Fibroblast of mammary gland (primary cell): ENCODE results near the gene BCR.

Experiments
- DNase-seq: peaks from one replicate; pipeline ENCODE4 v3.0.0-alpha.2; 2010; ENCODE audit warnings: low read depth
- H3K4me3 ChIP-seq: 2 replicates; pipeline ENCODE4 v1.5.1; 2011; ENCODE audit warnings: low read depth, mild to moderate bottlenecking, low read length, moderate library complexity; ENCODE audit not compliant: control insufficient read depth
- CTCF ChIP-seq: conservative IDR thresholded peaks from 2 replicates; pipeline ENCODE4 v1.5.1; 2011; ENCODE audit warnings: low read depth, low read length, inconsistent platforms; ENCODE audit not compliant: control insufficient read depth, insufficient read depth

The BCR gene

GRCh38 chr22:23175817-23176644 is 4.3 kb upstream of the BCR start:
- DNase-seq: no peak
- TF ChIP-seq CTCF: no peak
- no peak overlapping the region for H3K4me3 ChIP-seq

- no peak for DNase-seq
- no peak for TF ChIP-seq CTCF
- H3K4me3 ChIP-seq: no peak overlapping the region
These were observed 3.7 kb upstream of the BCR start for GRCh38 chr22:23176645-23177027.

- TF ChIP-seq CTCF: no peak
- H3K4me3 ChIP-seq: no peak overlapping the region
- DNase-seq: no peak
These were observed 3.1 kb upstream of the BCR start for GRCh38 chr22:23177197-23177596.

- DNase-seq: peak; percentile 53
- H3K4me3 ChIP-seq: no peak overlapping the region
- TF ChIP-seq CTCF: peak; percentile 99
These were observed 1.6 kb upstream of the BCR start for GRCh38 chr22:23178512-23179254.

- no peak for TF ChIP-seq CTCF
- DNase-seq: no peak
- H3K4me3 ChIP-seq: peak overlapping the region; percentile 45
These were observed 669 bp upstream of the BCR start for GRCh38 chr22:23179381-23180299.
